Stimulated activated CD8-positive, alpha-beta memory T cell treated with anti-CD3 and anti-CD28 coated beads, Interleukin-4, amount 100 ng/mL, for 48 hours (primary cell): ENCODE results near the gene FXYD2.
"Not testable (repeated sequence)": the region's sequence is repeated elsewhere in the genome, so short reads cannot be mapped to it uniquely, and the experiment has no call there.

Experiments used
- DNase-seq: peaks from one replicate; pipeline ENCODE4 v3.0.0-alpha.2; 2020

FXYD2 gene

DNA sequence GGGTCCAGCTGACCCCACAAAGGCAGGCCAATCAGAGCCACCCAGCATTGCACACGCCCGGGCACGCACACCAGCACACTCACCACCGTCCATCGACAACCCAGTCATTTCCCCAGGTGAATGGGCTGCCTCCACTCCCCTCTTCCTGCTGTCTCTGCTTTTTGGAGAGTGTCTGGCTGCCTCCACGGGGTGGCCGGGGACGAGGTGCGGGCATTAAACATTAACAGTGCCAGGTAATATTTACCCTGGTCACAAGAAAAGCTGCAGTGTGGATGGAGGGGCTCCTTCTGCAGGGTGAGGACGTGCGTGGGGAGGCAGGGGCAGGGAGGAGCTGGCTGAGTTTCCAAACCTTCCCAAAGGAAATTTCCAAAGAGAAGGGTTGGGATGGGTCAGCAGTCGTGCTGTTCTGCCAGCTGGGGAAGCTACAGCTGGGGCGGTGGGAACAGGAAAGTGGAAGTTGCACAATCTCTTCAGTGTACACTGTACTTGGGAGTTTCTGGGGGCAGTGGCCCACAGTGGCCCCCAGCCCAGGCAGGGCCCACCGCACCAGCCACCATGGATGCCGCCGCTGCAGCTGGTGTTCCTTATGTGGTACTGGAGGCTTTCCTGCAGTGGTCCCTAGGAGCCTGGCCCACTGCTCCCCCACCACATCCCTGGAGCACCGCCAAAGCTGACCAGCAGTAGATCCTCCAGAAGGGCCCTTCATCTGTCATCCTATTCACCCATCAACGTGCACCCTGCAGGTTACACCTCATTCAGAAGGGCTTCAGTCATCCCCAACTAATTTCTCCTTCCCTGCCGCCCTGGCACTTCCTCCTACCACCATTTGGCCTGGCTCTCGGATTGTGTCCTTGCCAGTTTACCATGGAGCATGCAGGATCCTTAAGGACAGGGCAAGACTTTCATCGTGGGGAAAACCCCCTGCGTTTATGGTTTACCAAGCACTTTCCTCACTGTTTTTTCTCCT is at the start of gene FXYD2:
Gene FXYD2, minus strand, starts transcription at position 174 of the 967 bp plus-strand sequence. Its CDS starts 66 bp downstream, at position 108.
- peak; percentile 24 for DNase-seq

DNA sequence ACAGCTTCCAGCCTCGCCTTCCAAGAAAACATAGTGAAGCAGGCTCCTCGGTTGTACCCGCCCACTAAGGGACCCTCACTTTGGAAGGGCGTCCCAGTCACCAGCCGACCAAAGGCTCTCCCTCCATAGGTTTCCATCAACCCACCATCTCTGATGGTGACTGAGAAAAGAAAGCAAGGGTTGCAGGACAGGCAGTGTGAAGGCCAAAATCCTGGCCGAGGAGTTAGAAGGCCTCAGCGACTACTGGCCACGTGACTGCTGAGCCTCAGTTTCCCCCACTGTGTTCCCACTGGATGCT is 49.2 kb upstream of the FXYD2 start:
- DNase-seq = no peak

DNA sequence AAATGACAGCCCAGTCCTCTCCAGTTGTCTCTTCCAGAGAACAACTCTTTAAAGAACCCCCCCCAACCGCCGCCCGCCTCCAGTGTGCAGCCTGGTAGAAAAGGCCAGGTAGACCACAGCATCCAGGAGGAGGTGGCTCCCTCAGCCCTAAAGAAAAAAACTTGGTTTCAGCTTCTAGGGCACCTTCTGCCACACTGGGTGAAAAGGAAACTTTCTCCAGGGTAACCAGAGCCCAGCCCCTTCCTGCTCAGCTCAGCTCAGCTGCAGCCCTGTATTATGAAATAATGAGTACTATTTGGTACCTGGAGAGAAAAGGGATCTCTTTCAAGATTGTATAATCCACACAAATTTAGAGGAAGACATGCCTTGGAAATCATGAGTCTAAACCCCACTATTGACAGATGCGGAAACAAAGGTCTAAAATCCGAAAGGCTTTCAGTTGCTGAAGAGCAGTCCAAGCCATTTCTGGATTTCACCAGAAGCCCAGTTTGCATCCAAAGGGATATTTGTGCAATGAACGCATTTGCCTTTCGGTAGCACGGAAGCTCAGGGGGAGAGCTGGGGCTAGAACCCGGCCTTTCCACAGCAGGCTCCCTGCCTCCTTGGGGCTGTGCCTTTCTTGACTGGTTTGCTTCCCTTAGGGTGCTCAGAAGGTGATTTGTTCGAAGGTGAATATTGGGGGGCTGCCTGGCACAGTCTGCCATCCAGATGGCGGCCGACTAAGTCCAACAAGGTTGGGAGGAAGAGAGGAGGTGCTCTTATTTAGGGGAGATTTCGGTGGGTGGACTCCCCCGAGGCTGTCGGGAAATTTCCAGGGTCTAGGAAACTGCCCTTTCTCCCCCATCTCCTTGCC is 48.7 kb upstream of the FXYD2 start:
- DNase-seq = no peak

DNA sequence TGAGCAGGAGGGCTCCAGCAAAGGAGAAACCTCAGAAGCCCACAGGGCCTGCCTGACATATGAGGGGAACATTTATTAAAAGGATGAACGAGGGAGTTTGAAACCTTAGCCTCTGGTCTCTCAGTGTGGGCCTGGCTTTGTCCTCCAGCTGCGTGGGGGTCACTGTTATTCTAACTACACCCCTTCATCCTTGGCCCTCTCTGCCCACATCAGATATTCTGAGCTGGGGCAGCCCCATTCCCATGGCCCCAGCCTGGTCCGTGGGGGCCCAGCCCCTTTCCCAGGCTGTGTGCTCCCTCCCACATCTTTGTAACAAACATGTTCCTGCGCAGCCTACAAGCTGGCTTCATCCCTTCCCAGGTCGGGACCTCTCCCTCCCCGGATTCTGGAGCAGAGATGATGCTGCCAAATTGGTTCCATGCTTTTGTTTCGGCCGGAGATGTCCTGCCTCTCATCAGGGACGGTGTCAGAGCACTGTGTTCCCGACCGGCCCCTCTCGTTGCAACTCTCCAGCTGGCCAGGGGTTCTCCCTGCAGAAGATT is 47.9 kb upstream of the FXYD2 start:
- DNase-seq = no peak

DNA sequence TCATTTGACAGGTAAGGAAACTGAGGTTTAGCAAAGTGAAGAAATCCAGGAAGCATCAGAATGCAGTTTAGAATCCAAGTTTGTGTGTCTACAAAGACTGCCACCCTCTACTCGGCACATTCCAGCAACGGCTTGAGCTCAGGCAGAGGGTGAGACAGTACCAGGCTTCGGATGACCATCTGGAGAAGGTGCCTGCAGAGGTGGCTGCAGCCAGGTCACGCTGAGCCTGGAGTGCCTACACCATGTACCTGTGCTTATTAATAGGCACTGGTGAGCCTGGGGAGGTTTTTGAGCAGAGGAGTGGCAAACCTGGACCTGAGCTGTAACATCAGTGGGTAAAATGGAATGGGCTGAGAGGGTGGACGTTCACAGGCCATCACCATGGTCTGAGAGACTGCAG is 47.2 kb upstream of the FXYD2 start:
- no peak for DNase-seq

DNA sequence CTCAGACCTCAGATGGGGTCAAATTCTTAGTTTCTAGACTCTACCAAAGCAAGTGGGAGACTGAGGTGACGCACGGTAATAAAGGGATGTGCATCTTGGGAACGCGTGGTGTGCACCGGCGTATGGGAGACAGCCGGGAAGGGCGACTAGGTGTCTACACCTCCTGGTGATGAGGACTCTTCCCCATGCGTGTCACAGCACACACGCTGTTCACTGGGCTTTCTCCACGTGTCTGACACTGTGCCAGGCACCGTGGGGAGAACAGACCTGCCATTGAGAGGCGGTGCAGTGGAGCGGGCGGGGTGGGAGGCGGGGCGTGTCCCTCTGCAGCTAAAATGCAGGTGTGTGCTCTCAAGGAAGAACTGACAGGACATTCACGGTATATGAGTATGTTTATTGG is 46.6 kb upstream of the FXYD2 start:
- no peak for DNase-seq

DNA sequence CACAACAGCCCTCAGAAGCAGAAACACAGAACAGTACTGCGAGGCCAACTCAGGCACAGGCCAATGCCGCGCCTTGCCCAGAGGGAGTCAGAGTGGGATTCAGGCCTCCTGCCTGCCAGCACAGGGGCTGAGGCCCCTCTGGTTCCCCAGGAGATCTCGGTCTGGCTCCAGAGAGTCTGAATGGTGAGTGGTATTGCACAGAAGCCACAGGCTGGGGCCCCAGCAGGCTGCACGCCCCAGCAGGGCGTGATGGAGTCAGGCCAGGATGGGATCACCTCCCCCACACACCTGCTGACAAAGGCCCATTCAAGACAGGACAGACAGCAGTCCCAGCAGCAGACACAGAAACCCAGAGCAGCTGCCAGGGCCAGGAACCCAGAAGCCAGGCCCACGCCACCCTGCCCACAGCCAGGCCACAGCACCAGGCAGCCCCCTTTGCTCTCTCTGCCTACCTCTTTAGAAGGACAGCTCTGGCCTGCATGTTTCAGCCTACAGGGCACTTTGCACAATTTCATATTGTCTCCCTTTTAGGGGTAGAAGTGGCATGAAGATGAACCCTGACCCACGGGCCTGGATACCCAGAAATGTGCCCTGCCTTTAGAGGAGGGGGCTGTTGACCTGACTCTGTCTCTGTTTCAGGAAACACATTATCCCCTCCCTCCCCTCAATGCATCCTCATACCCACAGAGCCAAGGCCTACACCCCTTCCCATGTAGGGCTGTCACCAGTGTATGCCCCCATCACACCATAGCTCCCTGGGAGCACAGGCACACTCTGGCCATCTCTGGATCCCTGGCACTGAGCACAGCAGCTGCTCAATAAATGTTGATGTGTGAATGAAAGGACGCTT is 45.8 kb upstream of the FXYD2 start:
- DNase-seq = no peak

DNA sequence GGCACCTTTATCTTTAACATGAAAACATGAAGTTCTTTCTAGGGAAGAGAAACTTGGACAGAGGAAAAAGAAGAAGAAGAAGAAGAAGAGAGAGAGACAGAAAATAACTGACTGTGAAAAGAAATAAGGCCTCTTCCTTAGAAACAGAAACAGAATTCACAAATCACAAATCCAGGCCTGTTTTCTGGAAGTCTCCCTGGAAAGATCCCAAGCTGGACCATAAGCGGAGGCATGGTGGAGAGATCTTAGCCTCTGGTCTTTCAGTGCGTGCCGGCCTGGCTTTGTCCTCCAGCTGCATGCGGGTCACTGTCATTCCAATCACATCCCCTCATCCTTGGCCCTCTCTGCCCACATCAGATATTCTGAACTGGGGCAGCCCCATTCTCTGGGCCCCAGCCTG is 45.1 kb upstream of the FXYD2 start:
- no peak for DNase-seq

DNA sequence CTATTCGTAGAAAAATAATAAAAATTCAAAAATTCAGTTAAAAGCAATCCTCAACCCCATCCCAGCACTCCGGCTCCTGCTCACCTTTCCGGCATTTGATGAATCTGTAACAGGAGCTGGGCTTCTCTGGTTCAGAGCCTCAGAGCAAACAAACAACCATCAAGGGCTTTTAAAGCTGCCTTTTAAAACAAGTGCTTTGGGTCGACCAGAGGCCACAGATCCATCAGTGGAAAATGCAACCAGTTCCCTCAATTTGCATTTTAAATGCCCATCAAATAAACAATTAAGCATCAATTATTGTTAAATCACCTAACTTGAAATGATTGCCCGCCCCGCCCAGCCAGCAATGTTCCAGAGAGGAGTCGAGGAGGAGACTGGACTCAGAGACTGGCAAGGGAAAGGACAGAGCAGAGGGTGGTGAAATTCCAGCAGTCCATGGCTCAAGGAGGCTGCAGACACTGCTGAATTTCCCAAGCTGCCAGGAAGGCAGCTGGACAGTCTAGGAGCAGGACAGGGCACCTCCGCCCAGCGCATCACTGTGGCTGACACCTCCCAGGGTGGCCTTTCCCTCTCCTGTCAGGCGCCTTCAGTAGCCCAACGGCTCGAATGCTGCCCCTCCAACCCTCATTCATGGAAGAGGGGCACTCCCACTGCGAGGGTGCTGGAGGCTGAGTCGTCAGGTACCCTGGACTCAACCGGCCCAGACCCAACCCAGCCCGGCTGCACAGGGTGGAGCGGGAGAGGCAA is 44.4 kb upstream of the FXYD2 start:
- DNase-seq = no peak

DNA sequence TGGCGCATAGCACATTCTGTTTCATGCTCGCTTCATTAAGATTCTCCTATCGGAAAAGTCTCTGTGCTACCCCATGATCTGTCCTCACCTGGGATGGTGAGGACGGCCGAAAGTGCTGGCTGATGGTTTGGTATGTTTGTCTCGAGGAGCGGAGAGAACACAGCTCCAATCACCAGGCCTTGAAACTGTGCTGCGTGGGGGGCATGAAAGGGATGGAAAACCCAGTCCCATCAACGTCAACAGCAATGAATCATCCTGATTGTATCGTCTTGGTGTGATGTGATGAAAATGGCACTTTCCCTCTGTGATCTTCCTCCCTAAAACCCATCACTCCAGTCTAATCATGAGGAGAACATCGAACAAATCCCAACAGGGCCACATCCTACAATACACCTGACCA is 43.5 kb upstream of the FXYD2 start:
- DNase-seq = peak; percentile 53

DNA sequence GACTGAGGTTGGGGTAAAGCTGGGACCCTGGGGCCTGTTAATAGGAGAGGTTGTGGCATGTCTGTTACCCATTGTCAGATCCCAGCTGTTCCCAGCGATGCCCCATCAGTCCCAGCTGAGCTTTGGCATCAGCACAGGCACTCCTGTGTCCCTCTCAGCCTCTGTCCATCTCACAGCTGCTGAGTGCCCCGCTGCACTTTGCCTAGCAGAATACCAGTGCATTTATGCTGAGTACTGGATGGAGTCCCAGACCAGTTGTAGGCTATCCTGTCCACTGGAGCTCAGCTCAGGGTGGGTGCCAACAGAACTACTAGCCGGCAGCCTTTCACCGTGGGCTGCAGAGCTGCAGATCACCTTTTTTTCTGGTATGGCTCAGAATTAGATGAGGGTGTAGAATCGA is 42.0 kb upstream of the FXYD2 start:
- no peak for DNase-seq

DNA sequence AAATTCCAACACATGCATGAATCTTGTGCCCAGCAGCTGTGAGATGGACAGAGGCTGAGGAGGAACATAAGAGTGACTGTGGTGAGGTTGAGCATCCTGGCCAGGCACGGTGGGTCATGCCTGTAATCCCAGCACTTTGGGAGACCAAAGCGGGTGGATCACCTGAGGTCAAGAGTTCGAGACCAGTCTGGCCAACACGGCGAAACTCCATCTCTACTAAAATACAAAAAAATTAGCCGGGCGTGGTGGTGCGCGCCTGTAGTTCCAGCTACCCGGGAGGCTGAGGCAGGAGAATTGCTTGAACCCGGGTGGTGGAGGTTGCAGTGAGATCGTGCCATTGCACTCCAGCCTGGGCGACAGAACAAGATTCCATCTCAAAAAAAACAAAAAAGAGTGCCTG is 41.0 kb upstream of the FXYD2 start:
- not testable (repeated sequence) for DNase-seq

DNA sequence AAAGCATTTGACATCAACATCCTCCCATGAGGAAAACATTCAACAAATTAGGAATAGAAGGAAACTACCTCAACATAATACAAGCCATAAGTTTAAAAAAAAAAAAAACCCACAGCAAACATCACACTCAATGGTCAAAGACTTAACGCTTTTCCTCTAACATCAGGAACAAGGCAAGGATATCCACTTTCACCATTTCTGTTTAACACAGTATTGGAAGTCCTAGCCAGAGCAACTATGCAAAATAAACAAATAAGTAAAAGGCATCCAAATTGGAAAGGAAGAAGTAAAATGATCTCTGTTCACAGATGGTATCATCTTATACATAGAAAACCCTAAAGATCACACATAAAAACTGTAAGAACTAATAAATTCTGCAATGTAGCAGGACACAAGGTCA is 38.8 kb upstream of the FXYD2 start:
- DNase-seq = no peak

DNA sequence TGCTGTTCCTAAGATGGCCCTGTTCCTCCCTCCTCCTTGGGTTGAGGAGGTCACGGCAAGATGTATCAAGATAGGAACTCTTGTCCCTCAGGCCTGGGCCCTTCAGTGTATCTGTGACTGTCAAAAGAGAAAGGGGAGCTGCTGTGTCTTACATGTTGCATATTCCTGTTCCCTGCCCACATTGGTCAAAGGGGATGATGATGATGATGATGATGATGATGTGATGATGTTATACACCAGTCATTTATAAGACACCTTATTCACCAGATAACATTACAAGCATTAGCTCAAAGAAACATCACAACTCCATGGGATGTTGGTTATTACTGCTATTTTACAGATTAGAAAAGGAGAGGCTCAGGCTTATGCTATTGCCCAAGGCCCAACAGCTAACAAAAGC is 38.2 kb upstream of the FXYD2 start:
- DNase-seq = no peak

DNA sequence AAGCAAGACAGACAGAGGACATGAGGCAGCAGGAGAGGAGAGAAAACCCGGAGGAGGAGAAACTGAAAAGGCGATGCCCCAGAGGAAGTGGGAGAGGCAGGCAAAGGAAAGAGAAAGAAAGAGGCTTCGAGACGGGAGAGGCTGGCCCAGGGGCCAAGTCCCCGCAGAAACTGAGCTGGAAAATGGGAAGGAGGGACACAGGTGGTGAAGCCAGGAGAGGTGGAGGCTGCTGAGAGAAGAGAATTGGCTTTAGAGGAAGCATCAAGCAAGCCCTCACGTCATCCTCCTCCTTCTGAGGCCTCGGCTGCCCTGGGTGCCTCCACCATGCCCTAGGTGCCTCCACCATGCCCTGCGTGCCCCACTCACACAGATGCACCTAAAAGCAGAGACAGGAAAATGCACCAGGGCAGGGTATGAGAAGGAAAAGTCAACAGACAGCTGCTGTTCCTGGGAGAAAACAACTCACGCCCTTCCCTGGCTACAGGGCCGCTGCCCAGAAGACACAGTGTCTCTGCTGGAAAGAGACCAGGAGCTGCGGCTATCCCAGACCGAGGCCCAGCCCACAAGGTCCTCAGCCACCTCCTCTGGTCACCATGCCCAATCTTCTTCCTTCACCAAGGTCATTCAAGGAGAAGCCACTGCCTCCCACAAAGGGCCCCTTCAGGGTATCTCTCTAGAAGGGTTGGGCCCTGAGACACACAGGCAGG is 37.6 kb upstream of the FXYD2 start:
- DNase-seq = no peak

DNA sequence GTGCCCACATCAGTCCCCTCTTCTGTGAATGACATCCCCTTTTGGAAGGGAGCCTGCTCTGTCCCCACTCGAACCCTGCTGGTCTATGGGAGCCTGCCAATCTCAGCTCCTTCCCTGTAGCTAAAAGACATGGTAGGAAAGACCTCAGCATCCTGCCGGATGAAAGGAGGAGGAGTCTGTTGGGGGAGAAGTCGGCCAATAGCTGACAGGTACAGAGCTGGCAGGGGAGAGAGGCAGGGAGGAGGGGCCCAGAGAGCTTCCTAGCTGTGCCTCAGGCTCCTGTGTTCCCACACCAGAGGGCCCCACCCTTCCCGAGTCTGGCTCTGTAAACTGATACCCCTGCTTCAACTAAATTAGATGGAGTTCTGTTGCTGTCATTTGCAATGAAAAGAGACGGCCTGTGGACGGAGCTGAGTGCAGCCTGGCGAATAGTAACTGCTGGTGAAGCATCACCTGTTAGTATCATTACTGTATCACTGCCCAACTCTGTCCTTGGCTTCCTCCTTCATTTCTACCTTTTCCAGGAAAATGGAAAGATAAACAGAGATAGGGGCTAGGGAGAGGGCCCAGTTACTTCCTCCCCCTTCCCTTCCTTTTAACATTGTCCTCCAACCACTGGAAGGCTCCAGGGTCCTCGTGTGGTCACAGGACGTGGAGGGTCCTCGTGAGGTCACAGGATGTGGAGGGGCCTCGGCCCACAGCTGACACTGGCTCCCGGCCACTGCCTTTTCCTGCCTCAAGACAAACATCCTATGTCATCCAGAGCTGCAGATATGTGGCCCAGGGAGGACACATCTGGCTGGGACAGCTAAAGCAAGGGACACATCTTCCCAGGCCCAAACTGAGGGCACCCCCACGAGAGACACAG is 36.8 kb upstream of the FXYD2 start:
- DNase-seq = no peak

DNA sequence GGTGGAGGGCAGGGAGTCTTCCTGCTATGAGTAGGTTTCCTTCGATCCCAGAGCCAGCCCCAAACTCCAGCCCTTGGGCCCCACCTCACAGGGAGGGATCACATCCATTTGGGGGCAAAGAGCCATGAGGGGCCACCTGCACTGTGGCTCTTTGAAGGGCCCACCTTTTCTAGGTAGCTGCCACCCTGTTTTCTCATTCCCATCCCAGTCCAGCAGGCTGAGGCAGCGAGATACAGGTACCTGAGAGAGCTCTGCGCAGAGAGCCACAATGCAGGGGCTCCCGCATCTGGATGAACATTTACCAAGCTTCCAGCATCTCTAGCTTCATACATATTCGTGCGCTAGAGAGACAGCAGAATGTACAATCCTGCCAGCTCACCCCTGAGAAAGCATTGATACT is 35.6 kb upstream of the FXYD2 start:
- peak; percentile 8 for DNase-seq

DNA sequence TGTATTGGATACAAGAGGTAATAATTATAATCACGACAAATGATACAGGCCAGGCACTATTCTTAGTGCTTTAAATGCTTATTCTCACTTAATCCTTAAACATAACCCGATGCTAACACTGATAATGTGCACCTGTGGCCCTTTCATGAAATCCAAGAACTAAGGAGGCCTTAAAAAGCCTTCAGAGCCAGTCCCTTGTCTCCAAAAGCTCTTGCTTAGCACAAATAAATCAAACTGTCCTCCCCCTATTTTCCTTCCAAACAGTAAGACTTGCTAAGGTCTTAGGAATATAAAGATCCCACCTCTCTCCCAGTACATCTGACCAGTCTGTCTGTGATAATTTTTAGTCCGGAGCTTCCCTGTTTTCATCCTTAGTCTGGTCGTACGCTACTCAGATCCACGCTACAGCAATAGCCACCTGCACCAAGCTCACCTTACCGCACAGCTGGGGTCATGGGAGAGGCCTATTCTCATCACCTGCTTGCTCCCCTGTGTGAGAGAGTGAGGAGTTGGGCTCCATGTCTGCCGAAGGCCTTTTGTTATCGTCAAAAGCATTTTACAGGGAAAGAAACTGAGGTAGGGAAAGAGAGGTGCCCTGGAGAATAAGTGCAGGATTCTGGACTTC is 35.1 kb upstream of the FXYD2 start:
- peak; percentile 16 for DNase-seq

DNA sequence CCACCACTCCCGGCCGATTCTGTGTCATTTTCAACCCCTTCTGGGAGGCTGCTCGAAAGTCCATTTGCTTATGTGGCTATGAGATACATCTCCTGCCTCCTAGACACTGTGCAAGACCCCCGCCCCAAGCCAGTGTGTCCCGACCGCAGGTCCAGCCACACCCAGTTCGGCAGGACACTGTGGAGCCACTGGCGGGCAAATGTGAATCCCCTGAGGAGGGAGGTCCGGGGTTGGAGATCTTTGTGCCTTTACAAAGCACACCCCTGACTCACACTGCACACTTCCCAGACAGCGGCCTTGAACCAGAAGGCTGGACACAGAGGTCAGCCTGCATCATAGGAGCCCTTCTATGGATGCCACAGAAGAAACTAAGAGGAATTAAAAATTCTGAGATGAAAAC is 34.5 kb upstream of the FXYD2 start:
- peak; percentile 10 for DNase-seq
